H1 (cell line): ENCODE results near the gene SLC17A8. TPM values are rescaled to one million over a fixed set of nuclear protein-coding genes. Genes with fewer than 3 reads are reported as not detected.

Source experiments
- EP300 ChIP-seq, 2 experiments: IDR thresholded peaks; 1 replicate in 1 of 2; 2 replicates in 1 of 2; pipeline ENCODE4 v1.6.1; 2011 to 2012; ENCODE audit warnings: low read depth in 2 of 2, low read length in 2 of 2, mild to moderate bottlenecking in 2 of 2, borderline replicate concordance in 1 of 2, inconsistent platforms in 1 of 2, moderate library complexity in 1 of 2
- FOSL1 ChIP-seq: IDR thresholded peaks from 2 replicates; pipeline ENCODE4 v1.6.1; 2011; ENCODE audit warnings: mild to moderate bottlenecking, low read depth, low read length, moderate library complexity; ENCODE audit not compliant: insufficient read depth
- NRF1 ChIP-seq: IDR thresholded peaks from 2 replicates; pipeline ENCODE4 v1.6.1; 2011; ENCODE audit warnings: mild to moderate bottlenecking, low read depth, low read length, improper control_type of control experiment
- polyA plus RNA-seq, 7 experiments: library from polyadenylated mRNA; depleted of rRNA in 3 of 7; stranded (reverse) in 5 of 7; unstranded in 2 of 7; fragments of >200 nt in 5 of 7; fragments of 200-250 nt in 2 of 7; gene quantifications; 1 replicate in 5 of 7; 2 replicates in 1 of 7; 4 replicates in 1 of 7; pipeline versions ENCODE4 v1.2.1 to v1.2.3, GENCODE V29; 2011 to 2013; ENCODE audit warnings: missing spikeins in 2 of 7, mixed read lengths in 2 of 7
- total RNA-seq: library from RNA; stranded (reverse); fragmentation: NEBNext Ultra II Directional; extraction: Animal tissue kit (Norgen Biotek cat#: 25700); gene quantifications from 2 replicates; pipeline ENCODE4 v1.2.1, GENCODE V29; 2021
- TF ChIP-seq, protein P1 (sequence below): IDR thresholded peaks from 2 replicates; pipeline ENCODE4 v1.6.1; 2012; ENCODE audit warnings: inconsistent platforms

Gene SLC17A8
- total and polyA plus RNA-seq, 2 of the 8 experiments (the other 6 are each of a cell fraction or from before 2014, with no cell fraction given), result 0.14 to 0.30 TPM

DNA sequence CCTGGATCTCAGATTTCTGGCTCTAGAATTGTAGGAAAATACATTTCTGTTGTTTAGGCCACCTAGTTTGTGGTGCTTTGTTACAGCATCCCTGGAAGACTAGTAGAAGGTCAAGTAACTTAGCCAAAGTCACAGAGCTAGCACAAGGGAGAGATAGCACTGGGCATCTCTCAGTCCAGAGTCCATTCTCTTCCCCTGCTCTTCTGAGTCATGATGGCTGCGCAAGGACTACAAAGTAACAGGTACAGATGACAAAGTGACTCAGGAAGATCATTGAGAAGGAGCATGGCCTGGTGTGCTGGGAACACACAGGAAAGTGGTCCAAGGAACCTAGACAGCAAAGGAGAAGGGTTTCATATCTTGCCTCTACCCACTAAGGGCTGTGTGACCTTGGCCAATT, 19.3 kb downstream of the SLC17A8 start (continued):
- TF ChIP-seq FOSL1, result no peak
- TF ChIP-seq EP300 (IDR thresholded peaks at IDR 0.05; ENCODE audit: borderline replicate concordance in 1 of 2, low read depth in 2 of 2, low read length in 2 of 2), result no peak
- TF ChIP-seq NRF1, result no peak
- TF ChIP-seq, protein P1, sequence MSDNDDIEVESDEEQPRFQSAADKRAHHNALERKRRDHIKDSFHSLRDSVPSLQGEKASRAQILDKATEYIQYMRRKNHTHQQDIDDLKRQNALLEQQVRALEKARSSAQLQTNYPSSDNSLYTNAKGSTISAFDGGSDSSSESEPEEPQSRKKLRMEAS, result no peak
